ENCODE measurements around the gene CNGA2.

CNGA2 gene

GRCh38 chrX:151738751-151739150 is 4.2 kb downstream of the CNGA2 start:
- Histone ChIP-seq H3K4me2 (ENCODE audit: low read depth, low read length, poor library complexity, severe bottlenecking) (no peak overlapping the region), H3K9ac (ENCODE audit: low read length) (no peak overlapping the region), H3F3A (ENCODE audit: insufficient read depth) (no peaks in the 10 kb centered on the region), H3K4me3 (ENCODE audit: insufficient read depth, low read length, poor library complexity, severe bottlenecking) (no peak overlapping the region), H3K27me3 (ENCODE audit: low read length) (no peaks in the 10 kb centered on the region), H2AFZ (ENCODE audit: low read depth, low read length, severe bottlenecking) (no peak overlapping the region), H4K20me1 (ENCODE audit: low read depth, low read length) (no peaks in the 10 kb centered on the region), H3K9me3 (ENCODE audit: insufficient read depth, low read length) (no peaks in the 10 kb centered on the region), H3K36me3 (ENCODE audit: low read length) (no peaks in the 10 kb centered on the region), H3K79me2 (ENCODE audit: insufficient read depth, low read length) (no peaks in the 10 kb centered on the region), H3K9me2 (replicated peaks; ENCODE audit: insufficient read depth, low read length) (no peaks in the 10 kb centered on the region), H3K27ac (ENCODE audit: low read depth, low read length) (no peak overlapping the region)
- TF ChIP-seq CTCF (IDR thresholded peaks at IDR 0.05; ENCODE audit: insufficient read depth, low read length, poor library complexity, severe bottlenecking) (no peak), EZH2phosphoT487 (conservative IDR thresholded peaks at IDR 0.05; ENCODE audit: low read length) (no peak)

- Histone ChIP-seq H3K9me3 (ENCODE audit: insufficient read depth, low read length) (no peaks in the 10 kb centered on the region), H3K9ac (ENCODE audit: low read length) (no peak overlapping the region), H3K4me2 (ENCODE audit: low read depth, low read length, poor library complexity, severe bottlenecking) (no peak overlapping the region), H3K9me2 (replicated peaks; ENCODE audit: insufficient read depth, low read length) (no peaks in the 10 kb centered on the region), H2AFZ (ENCODE audit: low read depth, low read length, severe bottlenecking) (no peak overlapping the region), H3K79me2 (ENCODE audit: insufficient read depth, low read length) (no peaks in the 10 kb centered on the region), H3F3A (ENCODE audit: insufficient read depth) (no peaks in the 10 kb centered on the region), H3K27ac (ENCODE audit: low read depth, low read length) (no peak overlapping the region), H3K27me3 (ENCODE audit: low read length) (no peaks in the 10 kb centered on the region), H3K4me3 (ENCODE audit: insufficient read depth, low read length, poor library complexity, severe bottlenecking) (no peak overlapping the region), H3K36me3 (ENCODE audit: low read length) (no peaks in the 10 kb centered on the region), H4K20me1 (ENCODE audit: low read depth, low read length) (no peaks in the 10 kb centered on the region)
- TF ChIP-seq CTCF (IDR thresholded peaks at IDR 0.05; ENCODE audit: insufficient read depth, low read length, poor library complexity, severe bottlenecking) (no peak), EZH2phosphoT487 (conservative IDR thresholded peaks at IDR 0.05; ENCODE audit: low read length) (no peak)
These were observed 7.1 kb downstream of the CNGA2 start for GRCh38 chrX:151741606-151742005.

- H3K9me3 ChIP-seq (ENCODE audit: insufficient read depth, low read length), result no peaks in the 10 kb centered on the region
- H3F3A ChIP-seq (ENCODE audit: insufficient read depth), result no peaks in the 10 kb centered on the region
- H3K36me3 ChIP-seq (ENCODE audit: low read length), result no peaks in the 10 kb centered on the region
- no peak overlapping the region for H3K27ac ChIP-seq (ENCODE audit: low read depth, low read length)
- TF ChIP-seq EZH2phosphoT487 (conservative IDR thresholded peaks at IDR 0.05; ENCODE audit: low read length) (no peak), CTCF (IDR thresholded peaks at IDR 0.05; ENCODE audit: insufficient read depth, low read length, poor library complexity, severe bottlenecking) (no peak)
- no peak overlapping the region for H3K4me2 ChIP-seq (ENCODE audit: low read depth, low read length, poor library complexity, severe bottlenecking)
- H3K27me3 ChIP-seq (ENCODE audit: low read length), result no peaks in the 10 kb centered on the region
- H3K4me3 ChIP-seq (ENCODE audit: insufficient read depth, low read length, poor library complexity, severe bottlenecking), result no peak overlapping the region
- H2AFZ ChIP-seq (ENCODE audit: low read depth, low read length, severe bottlenecking), result no peak overlapping the region
- no peak overlapping the region for H3K9ac ChIP-seq (ENCODE audit: low read length)
- no peaks in the 10 kb centered on the region for H4K20me1 ChIP-seq (ENCODE audit: low read depth, low read length)
- no peaks in the 10 kb centered on the region for H3K9me2 ChIP-seq (replicated peaks; ENCODE audit: insufficient read depth, low read length)
- no peaks in the 10 kb centered on the region for H3K79me2 ChIP-seq (ENCODE audit: insufficient read depth, low read length)
These were observed 7.8 kb downstream of the CNGA2 start for GRCh38 chrX:151742311-151742710.
